Thyroid gland (tissue), 4 donors: ENCODE measurements around the gene SLC24A3. TPM values are rescaled to one million over a fixed set of nuclear protein-coding genes. Genes with fewer than 3 reads are reported as not detected.

Experiments
- DNase-seq, 2 donors: peaks; one replicate each; pipeline ENCODE4 v3.0.0-alpha.2; 2019
- H3K27ac ChIP-seq, 3 donors: fragments of 200-600 bp; sonication (generic); 1 replicate in 2 of 3; 2 replicates in 1 of 3; pipeline ENCODE4 v1.5.1; 2016 to 2019; ENCODE audit warnings: mild to moderate bottlenecking in 1 of 3, moderate library complexity in 1 of 3
- H3K27me3 ChIP-seq: fragments of 200-600 bp; sonication (generic); one replicate; pipeline ENCODE4 v1.5.1; 2019
- H3K36me3 ChIP-seq, 2 donors: fragments of 200-600 bp; sonication (generic); one replicate each; pipeline ENCODE4 v1.5.1; 2016 to 2019
- H3K4me1 ChIP-seq, 2 donors: fragments of 200-600 bp; sonication (generic); one replicate each; pipeline ENCODE4 v1.5.1; 2017 to 2019
- H3K4me3 ChIP-seq, 3 donors: fragments of 200-600 bp; sonication (generic); replicated peaks in 1 of 3; 1 replicate in 2 of 3; 2 replicates in 1 of 3; pipeline ENCODE4 v1.5.1; 2016; ENCODE audit warnings: mild to moderate bottlenecking in 1 of 3
- H3K9me3 ChIP-seq: fragments of 200-600 bp; sonication (generic); one replicate; pipeline ENCODE4 v1.5.1; 2017
- POLR2A ChIP-seq, 2 donors: fragments of 450-650 bp; IDR thresholded peaks; one replicate each; pipeline ENCODE4 v1.6.1; 2017; ENCODE audit warnings: antibody characterized with exemption in 2 of 2, mild to moderate bottlenecking in 2 of 2, moderate library complexity in 1 of 2
- WGBS, 2 donors: methylation state at CpG; one replicate each; pipeline ENCODE4 v1.1.5; 2017; 5-methylcytosine and 5-hydroxymethylcytosine counted together
- intact Hi-C: fragments of 100-400 bp; cut with DNase I; formaldehyde crosslinking; loops from one replicate; pipeline ENCODE4 v1.15.1; 2023
- total RNA-seq, 4 donors: library from RNA; depleted of rRNA; stranded (reverse); fragments of >200 nt; gene quantifications; one replicate each; pipeline ENCODE4 v1.2.3, GENCODE V29; 2016
- TF ChIP-seq, protein P1 (sequence below), 6 experiments: fragments of 200-600 bp in 3 of 6; fragments of 450-650 bp in 3 of 6; sonication (generic) in 3 of 6; IDR thresholded peaks; one replicate each; pipeline ENCODE4 v1.5.1; 2016 to 2019; ENCODE audit warnings: antibody characterized with exemption in 6 of 6, mild to moderate bottlenecking in 2 of 6, inconsistent platforms in 1 of 6, moderate library complexity in 1 of 6

Gene SLC24A3
- total RNA-seq, 4 donors from 2014 or later, result 4.0 to 8.1 (median 6.3) TPM

DNA sequence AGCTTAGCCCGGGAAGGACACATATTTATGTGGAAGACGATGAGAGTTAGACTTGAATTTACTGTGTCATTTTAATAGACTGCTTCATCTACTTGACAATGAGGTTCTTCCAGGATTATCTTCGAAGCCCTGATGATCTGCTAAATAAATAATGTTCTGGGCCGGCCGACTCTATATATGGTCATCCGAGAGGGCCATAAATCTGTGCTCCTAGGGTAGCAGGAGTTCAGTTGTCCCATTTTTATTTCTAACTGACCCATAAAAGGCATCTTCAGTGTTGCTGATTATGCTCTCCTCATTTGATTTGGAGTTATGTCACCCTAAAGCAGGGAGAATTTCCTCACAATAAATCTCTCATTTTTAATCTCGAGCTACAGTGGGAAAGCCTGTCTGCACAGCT is 217.1 kb downstream of the SLC24A3 start:
- H3K36me3 ChIP-seq, result no peaks in the 10 kb centered on the region
- no peak for DNase-seq
- H3K4me3 ChIP-seq, result no peak overlapping the region
- H3K9me3 ChIP-seq, result no peaks in the 10 kb centered on the region
- 79 to 80% methylated on average over 7 of the region's 7 CpGs for WGBS, 2 donors
- H3K27ac ChIP-seq, result no peak overlapping the region
- intact Hi-C loops, result no loop called here
- no peaks in the 10 kb centered on the region for H3K4me1 ChIP-seq
- no peaks in the 10 kb centered on the region for H3K27me3 ChIP-seq
- TF ChIP-seq, protein P1, sequence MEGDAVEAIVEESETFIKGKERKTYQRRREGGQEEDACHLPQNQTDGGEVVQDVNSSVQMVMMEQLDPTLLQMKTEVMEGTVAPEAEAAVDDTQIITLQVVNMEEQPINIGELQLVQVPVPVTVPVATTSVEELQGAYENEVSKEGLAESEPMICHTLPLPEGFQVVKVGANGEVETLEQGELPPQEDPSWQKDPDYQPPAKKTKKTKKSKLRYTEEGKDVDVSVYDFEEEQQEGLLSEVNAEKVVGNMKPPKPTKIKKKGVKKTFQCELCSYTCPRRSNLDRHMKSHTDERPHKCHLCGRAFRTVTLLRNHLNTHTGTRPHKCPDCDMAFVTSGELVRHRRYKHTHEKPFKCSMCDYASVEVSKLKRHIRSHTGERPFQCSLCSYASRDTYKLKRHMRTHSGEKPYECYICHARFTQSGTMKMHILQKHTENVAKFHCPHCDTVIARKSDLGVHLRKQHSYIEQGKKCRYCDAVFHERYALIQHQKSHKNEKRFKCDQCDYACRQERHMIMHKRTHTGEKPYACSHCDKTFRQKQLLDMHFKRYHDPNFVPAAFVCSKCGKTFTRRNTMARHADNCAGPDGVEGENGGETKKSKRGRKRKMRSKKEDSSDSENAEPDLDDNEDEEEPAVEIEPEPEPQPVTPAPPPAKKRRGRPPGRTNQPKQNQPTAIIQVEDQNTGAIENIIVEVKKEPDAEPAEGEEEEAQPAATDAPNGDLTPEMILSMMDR (IDR thresholded peaks at IDR 0.05), result no peak
- no peak for TF ChIP-seq POLR2A (IDR thresholded peaks at IDR 0.05)

DNA sequence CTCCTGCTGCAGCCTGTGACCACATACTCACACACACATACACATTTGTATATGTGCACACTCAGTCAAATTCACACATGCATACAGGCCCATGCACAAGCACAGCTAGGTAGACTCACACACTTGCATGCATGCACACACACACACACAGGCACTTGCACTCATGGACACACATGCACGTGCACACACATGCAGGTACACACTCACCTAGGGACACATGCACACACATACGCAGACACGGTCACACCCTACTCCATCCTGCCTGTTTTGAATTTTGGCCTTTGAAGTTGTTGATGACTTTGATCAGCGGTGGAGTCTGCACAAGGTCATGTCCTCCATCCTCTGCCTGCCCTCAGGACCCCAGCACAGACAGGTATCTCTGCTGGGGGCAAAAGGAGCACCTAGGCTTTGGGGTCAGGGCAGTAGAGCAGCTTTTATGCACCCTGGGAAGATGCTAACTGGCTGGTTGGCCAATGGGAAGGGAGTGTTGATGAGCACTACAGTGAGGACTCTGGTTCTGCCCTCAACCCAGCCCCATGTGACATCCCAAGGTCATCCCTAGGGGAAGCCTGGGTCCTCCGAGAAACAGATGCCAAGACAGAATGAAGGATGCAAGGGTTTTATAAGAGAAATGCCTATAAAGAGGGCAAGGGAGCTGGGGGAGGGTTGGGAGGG is 218.3 kb downstream of the SLC24A3 start:
- TF ChIP-seq POLR2A (IDR thresholded peaks at IDR 0.05), result no peak
- intact Hi-C loops, result no loop called here
- H3K27me3 ChIP-seq, result no peaks in the 10 kb centered on the region
- no peak for DNase-seq
- 93 to 98% methylated on average over 5 of the region's 5 CpGs for WGBS, 2 donors
- H3K4me3 ChIP-seq, result no peak overlapping the region
- H3K27ac ChIP-seq, result no peak overlapping the region
- no peaks in the 10 kb centered on the region for H3K36me3 ChIP-seq
- no peaks in the 10 kb centered on the region for H3K9me3 ChIP-seq
- no peaks in the 10 kb centered on the region for H3K4me1 ChIP-seq

- Histone ChIP-seq H3K4me1 (no peaks in the 10 kb centered on the region), H3K27ac (no peak overlapping the region), H3K27me3 (no peaks in the 10 kb centered on the region), H3K36me3 (no peaks in the 10 kb centered on the region), H3K4me3 (no peak overlapping the region), H3K9me3 (no peaks in the 10 kb centered on the region)
- 59 to 61% methylated on average over 4 of the region's 4 CpGs for WGBS, 2 donors
- intact Hi-C loops, result no loop called here
- TF ChIP-seq, protein P1 (IDR thresholded peaks at IDR 0.05), result no peak
- TF ChIP-seq POLR2A (IDR thresholded peaks at IDR 0.05), result no peak
- no peak for DNase-seq
Measured at GRCh38 chr20:19431316-19431700, 218.9 kb downstream of the SLC24A3 start.

DNA sequence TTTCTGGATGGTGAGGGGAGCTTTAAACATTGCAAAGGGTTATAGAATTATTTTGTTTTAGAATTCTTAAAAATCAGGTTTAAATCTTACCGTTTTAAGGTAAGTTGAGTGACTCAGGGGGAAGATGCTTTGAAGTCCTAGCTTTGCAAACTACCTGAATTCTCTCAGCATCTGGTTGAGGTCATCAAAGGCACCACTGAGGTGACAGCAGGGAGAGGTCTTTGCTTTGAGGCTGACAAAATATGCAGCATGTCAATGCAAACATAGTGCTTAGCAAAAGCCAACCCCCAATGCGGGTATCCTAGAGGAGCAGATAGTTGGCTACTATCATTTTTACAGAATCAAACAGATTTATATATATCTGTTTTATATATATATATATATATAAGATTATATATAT is 219.5 kb downstream of the SLC24A3 start:
- Histone ChIP-seq H3K27me3 (no peaks in the 10 kb centered on the region), H3K27ac (no peak overlapping the region), H3K4me3 (no peak overlapping the region), H3K36me3 (no peaks in the 10 kb centered on the region), H3K9me3 (no peaks in the 10 kb centered on the region), H3K4me1 (no peaks in the 10 kb centered on the region)
- TF ChIP-seq, protein P1 (IDR thresholded peaks at IDR 0.05), result no peak
- TF ChIP-seq POLR2A (IDR thresholded peaks at IDR 0.05), result no peak
- intact Hi-C loops, result no loop called here
- DNase-seq, result no peak
- WGBS, 2 donors, result 82 to 85% methylated on average over 2 of the region's 2 CpGs

DNA sequence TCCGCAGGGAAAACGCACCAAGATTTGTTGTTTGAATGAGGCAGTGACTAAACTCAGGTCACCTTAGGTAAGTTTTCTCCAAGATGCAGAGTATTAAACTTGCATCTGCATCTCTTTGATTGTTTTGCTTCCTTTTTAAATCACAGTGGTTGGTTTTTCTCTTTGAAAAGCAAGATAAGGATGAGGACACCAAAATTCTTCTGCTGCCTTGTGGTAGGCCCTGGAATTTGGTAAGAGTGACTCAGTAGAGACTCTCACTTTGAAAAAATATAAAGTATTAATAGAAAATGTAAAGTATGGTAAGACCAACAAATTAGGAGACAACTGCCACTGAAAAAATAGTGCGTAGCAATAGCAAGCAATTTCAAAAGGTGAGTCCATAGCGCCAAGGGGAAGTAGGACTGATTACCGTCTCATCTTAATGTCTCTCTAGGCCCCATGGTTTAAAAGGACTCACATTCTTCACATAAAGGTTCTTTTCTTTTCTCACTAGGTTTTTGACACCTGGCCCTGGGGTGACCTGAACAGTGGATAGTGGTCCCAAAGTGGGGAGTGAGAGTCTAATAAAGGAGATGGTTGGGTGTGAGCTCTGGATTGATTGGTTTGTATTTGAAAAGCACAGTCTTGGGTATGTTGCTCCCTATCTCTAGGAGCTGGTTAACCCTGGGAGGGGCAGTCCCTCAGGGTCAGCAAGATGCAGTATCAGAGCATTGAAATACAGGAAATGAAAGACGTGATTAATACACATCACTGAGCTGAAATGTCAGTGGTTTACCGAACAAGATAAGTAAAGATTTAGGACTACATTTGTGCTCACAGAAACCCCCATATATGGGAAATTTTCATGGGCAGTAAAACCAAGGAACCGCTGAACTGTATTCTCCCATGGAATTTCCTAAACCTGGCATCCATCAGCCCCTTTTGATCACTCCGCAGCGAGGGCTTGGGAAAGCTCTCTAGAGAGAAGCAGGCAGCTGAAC is 221.2 kb downstream of the SLC24A3 start:
- H3K27ac ChIP-seq, result no peak overlapping the region
- TF ChIP-seq POLR2A (IDR thresholded peaks at IDR 0.05), result no peak
- TF ChIP-seq, protein P1 (IDR thresholded peaks at IDR 0.05), result no peak
- no peak overlapping the region for H3K4me3 ChIP-seq
- no peaks in the 10 kb centered on the region for H3K9me3 ChIP-seq
- no peaks in the 10 kb centered on the region for H3K4me1 ChIP-seq
- no peaks in the 10 kb centered on the region for H3K27me3 ChIP-seq
- no peak for DNase-seq
- intact Hi-C loops, result no loop called here
- WGBS, 2 donors, result 81 to 92% methylated on average over 10 of the region's 10 CpGs
- H3K36me3 ChIP-seq, result no peaks in the 10 kb centered on the region
